HG03066 (cell line): ENCODE results near the gene GPR34.

ENCODE experiments used
- ATAC-seq: cut with Tn5 transposase; IDR thresholded peaks from one replicate; pipeline ENCODE4 v1.9.1; 2021; ENCODE audit warnings: low read depth; ENCODE audit not compliant: unreplicated experiment

GPR34 gene

DNA sequence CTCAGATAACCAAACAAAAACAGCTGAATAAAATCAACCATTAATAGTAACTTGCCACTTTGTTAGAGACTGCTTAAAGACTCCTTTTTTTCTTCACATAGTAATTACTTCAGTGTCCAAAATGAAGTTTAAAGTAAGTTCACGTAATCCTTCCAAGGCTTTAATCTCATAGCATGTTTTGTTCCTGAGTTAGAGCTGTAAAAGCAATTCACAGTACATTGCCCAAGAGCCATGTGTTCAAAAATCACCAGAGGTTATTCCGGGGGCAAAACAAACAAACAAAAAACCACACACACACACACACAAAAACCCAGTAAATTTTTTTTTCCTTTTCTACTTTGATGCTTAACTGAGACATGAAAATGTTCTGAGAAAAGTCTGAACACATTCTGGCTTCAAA is 41.3 kb downstream of the GPR34 start:
- ATAC-seq: no peak

- ATAC-seq: no peak
These were observed 43.5 kb downstream of the GPR34 start for GRCh38 chrX:41732260-41732659.

- peak; percentile 95 for ATAC-seq
These were observed 45.2 kb downstream of the GPR34 start for GRCh38 chrX:41733939-41734338.

GRCh38 chrX:41734530-41734929 is 45.8 kb downstream of the GPR34 start:
- ATAC-seq: no peak

DNA sequence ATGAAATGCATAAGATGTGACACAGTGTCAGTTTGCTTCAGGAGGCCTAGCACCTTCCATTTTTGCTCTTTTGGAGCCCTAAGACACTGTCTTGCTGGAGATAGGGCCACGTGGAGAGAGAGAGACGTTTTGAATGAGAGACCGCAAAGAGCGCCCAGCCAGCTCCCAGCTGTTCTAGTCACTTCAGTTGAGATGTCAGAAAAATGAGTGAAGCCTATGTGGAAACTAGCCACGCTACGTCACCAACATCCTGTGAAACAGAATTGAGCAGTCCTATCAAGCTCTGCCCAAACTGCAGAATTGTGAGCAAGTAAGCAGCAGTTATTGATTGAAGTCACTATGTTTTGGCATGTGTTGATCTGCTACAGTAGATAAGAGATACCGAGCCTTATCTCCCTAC is 48.3 kb downstream of the GPR34 start:
- no peak for ATAC-seq

- ATAC-seq: no peak
These were observed 51.1 kb downstream of the GPR34 start for GRCh38 chrX:41739871-41740270.
